Measurements from ENCODE around the gene FMNL2. TPM values are rescaled to one million over a fixed set of nuclear protein-coding genes. Genes with fewer than 3 reads are reported as not detected.

The FMNL2 gene
- total and polyA plus RNA-seq, 2 of the 4 experiments (the other 2 are of a cell fraction), result 10.9 to 11.4 TPM

- Histone ChIP-seq H3K9ac (ENCODE audit: low read depth, low read length) (no peak overlapping the region), H3K56ac (ENCODE audit: extremely low read depth, insufficient read depth, low read length) (no peak overlapping the region), H4K91ac (ENCODE audit: insufficient read depth, low read depth, low read length) (no peak overlapping the region), H3K23ac (ENCODE audit: low read depth, low read length) (no peak overlapping the region), H2AFZ (replicated peaks; ENCODE audit: low read length, poor library complexity) (no peak overlapping the region), H3K4me3 (ENCODE audit: insufficient read depth, low read depth, low read length) (no peak overlapping the region), H2BK20ac (ENCODE audit: low read depth, low read length) (no peak overlapping the region), H4K20me1 (ENCODE audit: insufficient read depth, low read length) (peaks cover 12% of the 10 kb centered on the region), H3K9me1 (ENCODE audit: insufficient read depth, low read length) (no peaks in the 10 kb centered on the region), H3K27me3 (ENCODE audit: control insufficient read depth, insufficient read depth, low read length) (no peaks in the 10 kb centered on the region), H2BK120ac (ENCODE audit: low read depth, low read length) (no peak overlapping the region), H3K9me3 (ENCODE audit: control insufficient read depth, insufficient read depth, low read length) (no peaks in the 10 kb centered on the region), H3K4me1 (ENCODE audit: control insufficient read depth, insufficient read depth, low read length) (peaks cover 2% of the 10 kb centered on the region; the same call in 1 of the 2 replicates), H2AK5ac (ENCODE audit: low read depth, low read length) (no peak overlapping the region), H3K14ac (replicated peaks; ENCODE audit: low read depth, low read length) (no peak overlapping the region), H4K8ac (ENCODE audit: low read depth in 2 of 2, low read length in 2 of 2) (no peak overlapping the region), H4K5ac (ENCODE audit: low read depth, low read length) (no peak overlapping the region), H2AK9ac (replicated peaks; ENCODE audit: low read depth, low read length, poor library complexity) (no peak overlapping the region), H3K18ac (ENCODE audit: low read depth, low read length) (no peak overlapping the region), H3K4me2 (ENCODE audit: low read depth, low read length) (no peak overlapping the region), H3K79me1 (ENCODE audit: low read depth in 1 of 2, low read length in 2 of 2) (peaks cover 34 to 49% of the 10 kb centered on the region in 2 experiments), H2BK15ac (ENCODE audit: low read depth, low read length) (no peak overlapping the region), H3K4ac (ENCODE audit: low read depth, low read length) (no peak overlapping the region), H3K36me3 (ENCODE audit: control insufficient read depth, insufficient read depth, low read length) (no peaks in the 10 kb centered on the region), H2BK5ac (ENCODE audit: low read depth, low read length, poor library complexity, severe bottlenecking) (no peak overlapping the region), H3K27ac (ENCODE audit: insufficient read depth, low read length) (no peak overlapping the region)
- DNase-seq, result no peak
- CTCF ChIA-PET, result no interaction called here
- in situ Hi-C loops (cut with MboI; ENCODE audit: low sequenced_read_pairs), result loop anchor here (10.0 kb wide), 1 partner anchor 285 kb away; no protein-coding TSS in a partner anchor
- intact Hi-C loops (cut with micrococcal nuclease), result loop anchor here (5.0 kb wide), 5 partner anchors 78 to 273 kb away; no protein-coding TSS in a partner anchor
- no peak for ATAC-seq (ENCODE audit: low read depth)
- WGBS, 2 experiments (ENCODE audit: extremely low coverage in 2 of 2, insufficient read length in 1 of 2), result no CpG with 5 or more reads among the region's 2 CpGs
- TF ChIP-seq MAZ (IDR thresholded peaks at IDR 0.05; ENCODE audit: borderline replicate concordance, low read depth, low read length) (no peak), CEBPB (IDR thresholded peaks at IDR 0.05; ENCODE audit: low read depth, low read length) (0 out of 2 replicates have a peak, but pooled peaks have one; percentile 21), RCOR1 (IDR thresholded peaks at IDR 0.05; ENCODE audit: insufficient replicate concordance, low read length) (no peak)
- POLR2A ChIA-PET (ENCODE audit: unreplicated experiment), result no interaction called here
- dilution Hi-C loops (cut with HindIII; ENCODE audit: low sequenced_read_pairs, unreplicated experiment), result no loop called here
- no TSS peak for BruUV-seq (replicated peaks)
Observed at GRCh38 chr2:152339556-152340286, 4.7 kb downstream of the FMNL2 start.

Data from IMR-90 (cell line).